HUDEP-2 (cell line): ENCODE measurements around the gene KLHL14.
"Not testable (repeated sequence)": the region's sequence is repeated elsewhere in the genome, so short reads cannot be mapped to it uniquely, and the experiment has no call there.

Source experiments
- DNase-seq, 76 experiments: peaks; one replicate each; lab custom pipeline; 2025; ENCODE audit not compliant: unreplicated experiment in 76 of 76; lab: John Stamatoyannopoulos, UW

Gene KLHL14

GRCh38 chr18:32661486-32662299 is 111.1 kb downstream of the KLHL14 start:
- DNase-seq: no peak

- not testable (repeated sequence) for DNase-seq
Observed at GRCh38 chr18:32654507-32654906, 118.3 kb downstream of the KLHL14 start.

GRCh38 chr18:32637659-32638058 is 135.2 kb downstream of the KLHL14 start:
- not testable (repeated sequence) for DNase-seq

GRCh38 chr18:32637226-32637625 is 135.6 kb downstream of the KLHL14 start:
- DNase-seq: no peak

- DNase-seq: no peak
Observed at GRCh38 chr18:32634876-32635431, 137.9 kb downstream of the KLHL14 start.

GRCh38 chr18:32629981-32630700 is 142.7 kb downstream of the KLHL14 start:
- no peak for DNase-seq

GRCh38 chr18:32629292-32629691 is 143.5 kb downstream of the KLHL14 start:
- DNase-seq: no peak

GRCh38 chr18:32624182-32624723 is 148.6 kb downstream of the KLHL14 start:
- no peak for DNase-seq

GRCh38 chr18:32623563-32623962 is 149.3 kb downstream of the KLHL14 start:
- DNase-seq: no peak
